HEK293T (cell line): ENCODE data around the gene ZNF485.

Source experiments
- ARNT ChIP-seq: fragments of 450-650 bp; IDR thresholded peaks from 2 replicates; pipeline ENCODE4 v1.6.1; 2017; ENCODE audit warnings: mild to moderate bottlenecking
- BHLHE40 ChIP-seq: fragments of 450-650 bp; IDR thresholded peaks from 2 replicates; pipeline ENCODE4 v1.6.1; 2016; ENCODE audit warnings: mild to moderate bottlenecking, moderate library complexity, borderline replicate concordance
- CTBP1 ChIP-seq: fragments of 450-650 bp; IDR thresholded peaks from 2 replicates; pipeline ENCODE4 v1.6.1; 2016; ENCODE audit warnings: borderline replicate concordance
- ELF4 ChIP-seq: fragments of 450-650 bp; IDR thresholded peaks from 2 replicates; pipeline ENCODE4 v1.6.1; 2017; ENCODE audit warnings: antibody characterized with exemption
- FOXA1 ChIP-seq: fragments of 450-650 bp; IDR thresholded peaks from 2 replicates; pipeline ENCODE4 v1.6.1; 2016; ENCODE audit warnings: mild to moderate bottlenecking
- FOXK2 ChIP-seq: fragments of 450-650 bp; IDR thresholded peaks from 2 replicates; pipeline ENCODE4 v1.6.1; 2016; ENCODE audit warnings: mild to moderate bottlenecking
- FOXM1 ChIP-seq: fragments of 450-650 bp; IDR thresholded peaks from 2 replicates; pipeline ENCODE4 v1.6.1; 2017; ENCODE audit warnings: mild to moderate bottlenecking, borderline replicate concordance
- HDGF ChIP-seq: fragments of 450-650 bp; IDR thresholded peaks from 2 replicates; pipeline ENCODE4 v1.6.1; 2017; ENCODE audit warnings: antibody characterized with exemption, borderline replicate concordance
- L3MBTL2 ChIP-seq: fragments of 450-650 bp; conservative IDR thresholded peaks from 2 replicates; pipeline ENCODE4 v1.6.1; 2016; ENCODE audit warnings: mild to moderate bottlenecking
- NFRKB ChIP-seq: fragments of 450-650 bp; IDR thresholded peaks from 2 replicates; pipeline ENCODE4 v1.6.1; 2016; ENCODE audit warnings: mild to moderate bottlenecking, moderate library complexity
- SP1 ChIP-seq: fragments of 450-650 bp; IDR thresholded peaks from 2 replicates; pipeline ENCODE4 v1.6.1; 2017
- SUZ12 ChIP-seq: fragments of 450-650 bp; IDR thresholded peaks from 2 replicates; pipeline ENCODE4 v1.6.1; 2016; ENCODE audit warnings: mild to moderate bottlenecking
- TARDBP ChIP-seq: fragments of 450-650 bp; IDR thresholded peaks from 2 replicates; pipeline ENCODE4 v1.6.1; 2016
- TF ChIP-seq, protein P1 (sequence below): fragments of 450-650 bp; IDR thresholded peaks from 2 replicates; pipeline ENCODE4 v1.6.1; 2016

DNA sequence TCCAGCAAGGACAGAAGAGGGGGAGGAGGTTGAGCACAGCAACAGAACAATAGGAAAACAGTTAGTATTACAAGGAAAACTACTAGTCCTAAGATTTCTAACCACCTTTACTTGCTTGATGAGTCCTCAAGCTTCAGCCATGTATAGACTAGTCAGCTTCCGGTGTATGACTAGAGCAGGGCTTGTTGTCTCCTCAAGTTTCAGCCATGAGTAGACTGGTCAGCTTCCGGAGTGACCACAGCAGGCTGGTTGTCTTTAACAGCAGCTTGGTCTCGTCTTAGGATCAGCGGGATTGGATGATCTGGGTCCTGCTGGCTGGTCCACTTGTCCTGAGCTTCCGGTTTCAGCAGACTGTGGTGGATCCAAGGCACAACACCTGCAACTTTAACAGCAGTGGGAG lies 21.2 kb upstream of the ZNF485 start:
- TF ChIP-seq SUZ12: no peak
- TF ChIP-seq FOXK2: no peak
- TF ChIP-seq SP1: no peak
- no peak for TF ChIP-seq TARDBP
- no peak for TF ChIP-seq CTBP1
- TF ChIP-seq, protein P1, sequence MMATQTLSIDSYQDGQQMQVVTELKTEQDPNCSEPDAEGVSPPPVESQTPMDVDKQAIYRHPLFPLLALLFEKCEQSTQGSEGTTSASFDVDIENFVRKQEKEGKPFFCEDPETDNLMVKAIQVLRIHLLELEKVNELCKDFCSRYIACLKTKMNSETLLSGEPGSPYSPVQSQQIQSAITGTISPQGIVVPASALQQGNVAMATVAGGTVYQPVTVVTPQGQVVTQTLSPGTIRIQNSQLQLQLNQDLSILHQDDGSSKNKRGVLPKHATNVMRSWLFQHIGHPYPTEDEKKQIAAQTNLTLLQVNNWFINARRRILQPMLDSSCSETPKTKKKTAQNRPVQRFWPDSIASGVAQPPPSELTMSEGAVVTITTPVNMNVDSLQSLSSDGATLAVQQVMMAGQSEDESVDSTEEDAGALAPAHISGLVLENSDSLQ: no peak
- TF ChIP-seq L3MBTL2: no peak
- no peak for TF ChIP-seq ELF4
- no peak for TF ChIP-seq NFRKB
- TF ChIP-seq BHLHE40: no peak
- TF ChIP-seq FOXM1: no peak
- TF ChIP-seq FOXA1: no peak
- TF ChIP-seq HDGF: no peak
- TF ChIP-seq ARNT: no peak
